Ovary (tissue), 9 donors: ENCODE measurements around the gene PRDM16. TPM values are rescaled to one million over a fixed set of nuclear protein-coding genes. Genes with fewer than 3 reads are reported as not detected.

ENCODE experiments used
- DNase-seq, 5 donors: peaks; one replicate each; pipeline ENCODE4 v3.0.0-alpha.2; 2019 to 2020
- H3K27ac ChIP-seq, 2 donors: fragments of 200-600 bp; one replicate each; pipeline versions ENCODE4 v1.5.1 to v1.8.0; 2019 to 2022
- H3K27me3 ChIP-seq: fragments of 200-600 bp; one replicate; pipeline ENCODE4 v1.8.0; 2022
- H3K36me3 ChIP-seq: fragments of 200-600 bp; sonication (generic); one replicate; pipeline ENCODE4 v1.5.1; 2019
- H3K4me1 ChIP-seq: one replicate; pipeline ENCODE4 v1.8.1; 2013; ENCODE audit warnings: mild to moderate bottlenecking, moderate library complexity; ENCODE audit not compliant: insufficient read depth
- H3K4me3 ChIP-seq: fragments of 200-600 bp; sonication (generic); one replicate; pipeline ENCODE4 v1.5.1; 2017
- H3K9me3 ChIP-seq, 2 donors: fragments of 200-600 bp in 1 of 2; sonication (generic) in 1 of 2; one replicate each; pipeline versions ENCODE4 v1.5.1 to v1.8.1; 2013 to 2019; ENCODE audit warnings: mild to moderate bottlenecking in 1 of 2, moderate library complexity in 1 of 2
- CTCF ChIP-seq, 3 donors: fragments of 450-650 bp in 2 of 3; fragments of 200-600 bp in 1 of 3; IDR thresholded peaks; one replicate each; pipeline versions ENCODE4 v1.5.1 to v1.8.0; 2016 to 2022; ENCODE audit warnings: antibody characterized with exemption in 3 of 3, mild to moderate bottlenecking in 1 of 3
- EP300 ChIP-seq: sonication (generic); formaldehyde crosslinking; IDR thresholded peaks from one replicate; pipeline ENCODE4 v1.6.1; 2017; ENCODE audit warnings: antibody characterized with exemption
- POLR2A ChIP-seq: fragments of 450-650 bp; IDR thresholded peaks from one replicate; pipeline ENCODE4 v1.6.1; 2017; ENCODE audit warnings: antibody characterized with exemption, mild to moderate bottlenecking, moderate library complexity
- WGBS, 3 donors: extraction: QIAGEN DNeasy Blood & Tissue Kit in 1 of 3; methylation state at CpG; one replicate each; pipeline versions ENCODE4 v1.1.5 to v1.1.7; 2013 to 2017; 5-methylcytosine and 5-hydroxymethylcytosine counted together
- intact Hi-C, 4 donors: fragments of 100-400 bp; cut with DNase I; formaldehyde crosslinking; loops; one replicate each; pipeline versions ENCODE4 v1.11.0 to v1.15.1; 2022 to 2023
- polyA plus RNA-seq, 2 donors: library from polyadenylated mRNA; stranded (reverse); fragments of 200-250 nt in 1 of 2; fragments of 350-450 nt in 1 of 2; fragmentation: Illumina TruSeq in 1 of 2; extraction: RNeasy Lipid Tissue Mini Kit (QIAGEN cat#74804) in 1 of 2; gene quantifications; one replicate each; pipeline ENCODE4 v1.2.3, GENCODE V29; 2013 to 2014
- total RNA-seq, 7 donors: library from RNA; depleted of rRNA in 2 of 7; stranded (reverse); fragments of >200 nt in 2 of 7; fragmentation: NEBNext Ultra II Directional in 3 of 7; extraction: Animal tissue kit (Norgen Biotek cat#: 25700) in 3 of 7; gene quantifications; one replicate each; pipeline versions ENCODE4 v1.1.0 to v1.2.4, GENCODE V29; 2016 to 2023
- donor health status: DM: no; HTN: no; CAD: no; lungs with moderate emphysema.
- donor health status: DM: no; HTN: no; CAD: no.
- donor health status: Bipolar disorder and iron deficiency.
- donor health status: DM: yes; HTN: yes; CAD: no.
- donor health status: DM: no; HTN: no; CAD: no.
- donor health status: DM: yes; HTN: yes; CAD: no.

Gene PRDM16
- total and polyA plus RNA-seq, 9 donors, result 1.1 to 17.3 (median 3.9) TPM

GRCh38 chr1:3393024-3393986, 324.3 kb downstream of the PRDM16 start:
- no peak overlapping the region for H3K4me3 ChIP-seq
- no peaks in the 10 kb centered on the region for H3K27me3 ChIP-seq
- no peak overlapping the region for H3K27ac ChIP-seq
- intact Hi-C loops, result no loop called here
- no peak for DNase-seq
- 4 to 7% (median 4%) methylated on average over 41 to 63 of the region's 63 CpGs for WGBS, 3 donors
- H3K36me3 ChIP-seq, result no peaks in the 10 kb centered on the region
- no peaks in the 10 kb centered on the region for H3K9me3 ChIP-seq
- no peaks in the 10 kb centered on the region for H3K4me1 ChIP-seq
- TF ChIP-seq EP300 (no peak), CTCF (IDR thresholded peaks at IDR 0.05) (no peak), POLR2A (no peak)

GRCh38 chr1:3393987-3394920, 325.3 kb downstream of the PRDM16 start:
- Histone ChIP-seq H3K4me3 (no peak overlapping the region), H3K4me1 (no peaks in the 10 kb centered on the region), H3K27ac (no peak overlapping the region), H3K36me3 (no peaks in the 10 kb centered on the region), H3K9me3 (no peaks in the 10 kb centered on the region), H3K27me3 (no peaks in the 10 kb centered on the region)
- intact Hi-C loops, result no loop called here
- 17 to 20% (median 20%) methylated on average over 50 to 59 of the region's 59 CpGs for WGBS, 3 donors
- TF ChIP-seq POLR2A (no peak), EP300 (no peak), CTCF (IDR thresholded peaks at IDR 0.05) (no peak)
- DNase-seq, result no peak

GRCh38 chr1:3396411-3396810, 327.4 kb downstream of the PRDM16 start:
- DNase-seq, result no peak
- Histone ChIP-seq H3K36me3 (no peaks in the 10 kb centered on the region), H3K4me3 (no peak overlapping the region), H3K9me3 (no peaks in the 10 kb centered on the region), H3K27me3 (no peaks in the 10 kb centered on the region), H3K4me1 (no peaks in the 10 kb centered on the region), H3K27ac (no peak overlapping the region)
- TF ChIP-seq EP300 (no peak), CTCF (IDR thresholded peaks at IDR 0.05) (no peak), POLR2A (no peak)
- WGBS, 3 donors, result 74 to 86% (median 75%) methylated on average over 11 of the region's 11 CpGs
- intact Hi-C loops, result no loop called here

- Histone ChIP-seq H3K4me3 (no peak overlapping the region), H3K27ac (no peak overlapping the region), H3K36me3 (no peaks in the 10 kb centered on the region), H3K9me3 (no peaks in the 10 kb centered on the region), H3K4me1 (peaks cover 3% of the 10 kb centered on the region), H3K27me3 (no peaks in the 10 kb centered on the region)
- no peak for DNase-seq
- TF ChIP-seq EP300, result no peak
- intact Hi-C loops, result no loop called here
- 62 to 71% (median 63%) methylated on average over 17 of the region's 17 CpGs for WGBS, 3 donors
Measured at GRCh38 chr1:3397311-3397710, 328.3 kb downstream of the PRDM16 start.
